HG02885 (cell line): ENCODE results near the gene KCND3.
"Not testable (repeated sequence)": the region's sequence is repeated elsewhere in the genome, so short reads cannot be mapped to it uniquely, and the experiment has no call there.

Experiments used
- ATAC-seq: cut with Tn5 transposase; IDR thresholded peaks from one replicate; pipeline ENCODE4 v1.9.1; 2021; ENCODE audit warnings: mild to moderate bottlenecking; ENCODE audit not compliant: unreplicated experiment, poor library complexity

The KCND3 gene

DNA sequence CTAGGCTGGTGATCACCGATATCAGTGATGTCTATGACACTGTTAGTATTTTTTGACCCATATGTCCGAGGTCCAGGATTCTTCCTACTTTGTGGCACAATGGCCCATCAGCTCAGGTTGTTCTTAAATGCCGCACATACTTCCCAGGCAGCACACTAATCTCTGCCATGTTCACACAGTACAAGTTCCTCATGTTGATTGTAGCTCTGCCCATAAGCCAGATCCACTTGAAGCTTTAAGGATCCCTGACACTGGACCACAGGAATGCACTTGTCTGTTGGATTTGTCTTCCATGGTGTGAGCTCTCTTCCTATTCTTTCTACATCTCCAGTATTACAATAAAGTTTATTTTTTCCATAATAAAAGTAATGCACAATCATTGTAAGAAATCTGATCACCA is 164.3 kb downstream of the KCND3 start:
- no peak for ATAC-seq

GRCh38 chr1:111822138-111822537 is 167.3 kb downstream of the KCND3 start:
- ATAC-seq, result no peak

GRCh38 chr1:111821121-111821745 is 168.2 kb downstream of the KCND3 start:
- ATAC-seq, result no peak

- ATAC-seq, result no peak
Measured at GRCh38 chr1:111819566-111820263, 169.8 kb downstream of the KCND3 start.

GRCh38 chr1:111818546-111818945 is 170.9 kb downstream of the KCND3 start:
- ATAC-seq, result no peak

DNA sequence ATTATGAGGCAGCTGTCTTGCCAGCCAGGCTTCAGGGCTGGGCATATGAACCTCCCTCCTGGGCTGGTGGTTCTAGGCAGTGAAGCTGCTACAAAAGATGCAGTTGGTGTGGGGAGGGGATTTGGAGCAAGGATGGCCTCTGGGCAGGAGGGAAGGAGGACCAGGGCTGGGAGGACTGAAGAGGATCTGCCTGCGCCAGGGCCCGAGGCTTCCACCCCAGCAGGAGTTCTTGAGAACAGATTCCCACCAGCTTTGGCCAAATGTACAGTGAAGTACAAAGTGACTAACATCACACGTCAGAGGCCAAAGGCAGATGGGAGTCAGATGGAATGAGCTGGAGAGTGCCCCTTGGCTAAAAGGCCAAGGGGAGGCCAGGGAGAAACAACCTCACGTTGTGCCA is 171.4 kb downstream of the KCND3 start:
- no peak for ATAC-seq

DNA sequence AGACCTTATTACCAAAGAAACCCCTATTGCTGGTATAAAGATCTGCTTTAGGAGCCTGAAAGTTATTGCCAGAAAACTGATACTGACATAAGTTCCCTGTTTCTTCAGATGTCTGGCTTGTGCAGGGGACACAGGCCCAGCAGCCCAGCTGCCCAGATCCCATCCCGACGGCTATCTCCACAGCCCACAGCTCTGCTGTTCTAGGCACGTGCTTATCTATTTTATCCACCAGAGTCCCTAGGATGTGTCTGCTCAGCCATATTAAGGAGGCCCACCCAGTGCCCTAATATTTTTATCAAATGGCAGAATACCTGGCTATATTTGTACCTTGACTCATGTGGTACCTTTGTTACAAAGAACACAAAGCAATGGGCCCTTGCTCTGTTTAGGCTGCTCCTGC is 174.8 kb downstream of the KCND3 start:
- ATAC-seq, result no peak

- ATAC-seq, result no peak
Measured at GRCh38 chr1:111814305-111814628, 175.2 kb downstream of the KCND3 start.

DNA sequence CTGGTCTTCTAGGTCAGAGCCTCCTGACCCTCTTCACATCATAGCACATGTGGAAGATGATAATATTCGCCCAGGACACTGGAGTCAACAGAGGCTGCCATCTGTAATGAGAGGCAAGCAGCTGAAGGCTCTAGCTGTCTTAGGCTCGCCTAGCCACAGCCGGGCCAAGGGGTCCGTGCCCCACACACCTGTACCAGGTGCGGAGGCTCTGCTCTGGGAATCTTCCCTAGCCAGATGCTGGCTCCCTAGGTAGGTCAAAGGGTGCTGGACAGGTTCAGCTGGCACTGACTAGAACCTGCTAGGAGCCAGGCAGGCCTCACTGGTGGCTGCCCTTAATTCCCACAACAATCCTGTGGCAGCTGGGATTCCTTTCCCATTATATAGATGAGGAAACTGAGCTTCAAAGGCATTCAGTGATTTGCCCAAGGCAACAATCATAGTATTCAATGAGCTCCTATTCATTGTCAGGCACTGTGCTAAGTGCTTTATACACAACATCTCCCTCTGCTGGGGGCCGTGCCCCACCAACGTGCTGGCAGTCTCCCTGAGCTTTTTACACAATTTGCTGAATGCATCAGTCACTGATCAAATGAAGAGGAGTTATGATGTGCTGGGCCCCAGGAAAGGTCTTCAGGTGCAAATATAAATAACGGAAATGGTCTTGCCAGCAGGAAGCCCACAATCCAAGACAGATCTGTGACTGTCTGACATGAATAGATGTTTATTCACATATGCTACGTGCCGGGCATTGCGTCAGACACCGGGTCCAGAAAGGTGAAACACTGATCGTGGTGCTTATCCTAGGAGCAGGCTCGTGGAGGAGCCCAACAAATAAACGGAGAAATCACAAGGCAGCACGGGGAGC is 175.8 kb downstream of the KCND3 start:
- no peak for ATAC-seq

- ATAC-seq, result no peak
Measured at GRCh38 chr1:111812306-111812705, 177.2 kb downstream of the KCND3 start.

- no peak for ATAC-seq
Measured at GRCh38 chr1:111811891-111812290, 177.6 kb downstream of the KCND3 start.

DNA sequence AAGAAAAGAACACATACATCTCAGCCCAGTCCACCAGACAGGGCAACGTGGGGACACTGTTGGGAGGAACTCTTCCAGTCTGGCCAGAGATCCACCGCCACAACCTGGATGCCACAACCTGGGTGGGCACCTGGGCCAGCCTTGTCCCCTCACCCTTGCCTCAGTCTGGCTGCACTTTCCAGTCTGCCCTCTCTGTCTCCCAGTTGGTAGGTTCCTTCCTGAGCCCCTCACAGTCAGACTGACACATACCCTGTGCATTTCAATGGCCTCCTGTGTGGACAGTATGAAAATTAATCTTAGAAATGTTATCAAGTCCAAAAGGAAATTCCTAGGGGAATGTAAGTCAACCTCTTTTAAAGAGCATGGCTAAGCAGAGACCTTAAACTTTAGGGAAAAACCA is 184.2 kb downstream of the KCND3 start:
- no peak for ATAC-seq

- ATAC-seq, result no peak
Measured at GRCh38 chr1:111804776-111805175, 184.7 kb downstream of the KCND3 start.

DNA sequence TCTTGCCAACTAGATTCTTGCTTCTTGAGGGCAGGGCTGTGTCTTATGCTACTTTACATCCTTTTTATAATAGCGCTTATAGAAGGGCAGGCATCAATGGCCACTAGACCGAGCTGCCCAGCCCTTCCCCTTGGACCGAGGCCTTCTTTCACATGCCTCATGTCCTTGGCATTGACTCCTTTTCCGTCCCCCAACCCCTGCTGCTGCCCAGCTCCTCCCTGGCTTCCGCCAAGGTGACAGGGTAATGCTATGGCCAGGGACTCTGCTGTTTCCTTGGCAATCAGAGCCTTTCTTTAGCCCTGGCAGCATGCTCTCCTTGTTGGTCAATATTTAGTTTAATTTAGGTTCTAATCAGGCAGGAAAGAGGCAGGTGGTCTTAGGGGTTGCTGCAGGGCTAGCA is 185.5 kb downstream of the KCND3 start:
- no peak for ATAC-seq

DNA sequence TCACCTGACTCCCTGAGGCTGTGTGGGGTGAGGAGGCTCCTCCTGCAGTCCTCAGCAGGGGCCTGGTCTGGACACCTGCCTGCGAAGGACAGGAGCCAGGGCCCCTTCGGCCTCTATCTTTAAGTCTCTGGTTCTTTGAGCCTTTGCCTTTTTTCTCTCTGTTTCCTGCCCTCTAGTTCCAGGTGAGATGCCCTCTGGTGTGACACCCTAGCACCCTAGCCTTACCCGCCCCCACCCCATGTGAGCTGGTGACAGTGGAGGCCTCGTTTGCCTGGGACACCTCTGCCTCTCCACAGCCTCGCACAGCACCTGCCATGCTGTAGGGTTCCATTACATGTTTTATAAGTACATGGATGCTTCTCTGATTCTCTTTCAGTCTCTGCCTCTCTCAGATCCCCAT is 186.5 kb downstream of the KCND3 start:
- ATAC-seq, result no peak

- ATAC-seq, result no peak
Measured at GRCh38 chr1:111802110-111802509, 187.4 kb downstream of the KCND3 start.

DNA sequence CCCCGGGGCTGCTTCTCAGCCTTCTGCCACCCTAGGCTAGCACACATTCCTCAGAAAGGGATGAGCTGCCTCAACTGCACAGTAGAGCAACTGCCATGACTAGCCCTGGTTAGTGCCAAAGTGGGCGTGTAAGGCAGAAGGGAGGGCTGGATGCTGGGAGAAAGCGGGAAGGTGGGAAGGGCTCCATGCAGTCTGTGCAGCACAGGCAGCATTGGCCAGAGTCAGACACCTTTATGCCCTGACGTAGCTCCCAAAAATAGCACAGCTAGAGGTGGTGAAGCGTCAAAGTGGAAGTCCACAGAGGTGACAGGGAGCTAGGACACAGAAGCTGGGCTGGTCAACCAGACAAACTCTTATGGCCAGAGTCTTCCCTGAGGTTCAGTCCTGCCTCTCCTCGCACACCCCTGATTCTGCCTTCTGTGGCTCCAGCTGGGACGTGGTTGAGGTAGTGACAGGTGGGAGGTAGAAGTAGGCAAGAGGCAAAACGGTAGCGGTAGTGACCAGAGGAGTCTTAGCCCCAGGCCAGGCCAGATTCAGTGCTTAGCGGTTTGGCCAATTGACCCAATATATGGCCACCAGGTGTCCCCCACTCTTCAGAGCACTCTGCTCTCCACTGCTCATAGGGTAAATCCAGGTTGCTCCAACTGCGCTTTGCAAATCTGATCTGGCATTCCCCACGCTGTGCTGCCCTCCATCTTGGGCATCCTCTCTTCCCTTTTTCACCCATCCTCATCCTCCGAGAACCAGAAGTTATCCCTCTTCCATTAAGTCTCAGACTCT is 188.2 kb downstream of the KCND3 start:
- ATAC-seq, result no peak

GRCh38 chr1:111799722-111800121 is 189.7 kb downstream of the KCND3 start:
- not testable (repeated sequence) for ATAC-seq

GRCh38 chr1:111798580-111798979 is 190.9 kb downstream of the KCND3 start:
- no peak for ATAC-seq

DNA sequence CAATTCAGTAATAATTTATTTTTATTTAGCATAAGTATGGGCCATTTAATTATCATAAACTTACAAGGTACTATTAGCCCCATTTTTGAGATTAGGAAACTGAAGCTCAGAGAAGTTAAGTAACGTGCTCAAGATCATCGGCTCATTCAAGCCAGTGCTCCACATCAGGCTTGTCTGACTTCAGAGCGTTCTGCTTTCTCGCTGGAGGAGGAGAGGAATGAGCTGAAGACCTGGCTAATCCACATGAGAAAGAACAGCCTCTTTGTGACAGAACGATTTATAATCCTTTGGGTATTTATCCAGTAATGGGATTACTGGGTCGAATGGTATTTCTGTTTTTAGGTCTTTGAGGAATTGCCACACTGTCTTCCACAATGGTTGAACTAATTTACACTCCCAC is 194.1 kb downstream of the KCND3 start:
- no peak for ATAC-seq

GRCh38 chr1:111793923-111794322 is 195.5 kb downstream of the KCND3 start:
- no peak for ATAC-seq
